Activated naive CD4-positive, alpha-beta T cell treated with anti-CD3 and anti-CD28 coated beads for 36 hours (primary cell): ENCODE measurements around the gene SPATA32. TPM values are rescaled to one million over a fixed set of nuclear protein-coding genes. Genes with fewer than 3 reads are reported as not detected.

Experiments used
- CTCF ChIA-PET: fragments of 350-600 bp; sonication (Branson Sonifier 250); formaldehyde crosslinking; loops from one replicate; lab custom pipeline; 2021; ENCODE audit warnings: antibody characterized with exemption; lab: Charles Lee
- DNase-seq: peaks from one replicate; pipeline ENCODE4 v3.0.0-alpha.2; 2020
- H3K27ac Mint-ChIP-seq: one replicate; pipeline ENCODE4 v1.8.0; 2021; ENCODE audit warnings: mild to moderate bottlenecking, mixed read lengths
- H3K27me3 Mint-ChIP-seq: one replicate; pipeline ENCODE4 v1.8.0; 2021; ENCODE audit warnings: low read depth, mixed read lengths
- H3K36me3 Mint-ChIP-seq: one replicate; pipeline ENCODE4 v1.8.0; 2021; ENCODE audit warnings: low read depth, mixed read lengths
- H3K4me1 Mint-ChIP-seq: one replicate; pipeline ENCODE4 v1.8.0; 2021; ENCODE audit warnings: low read depth, mixed read lengths
- H3K4me3 Mint-ChIP-seq: one replicate; pipeline ENCODE4 v1.8.0; 2021; ENCODE audit warnings: mild to moderate bottlenecking, moderate library complexity, mixed read lengths
- H3K9me3 Mint-ChIP-seq: one replicate; pipeline ENCODE4 v1.8.0; 2021; ENCODE audit warnings: mixed read lengths
- intact Hi-C: fragments of 100-400 bp; cut with micrococcal nuclease; formaldehyde crosslinking; loops from one replicate; pipeline ENCODE4 v1.15.1; 2023
- total RNA-seq, 2 experiments: library from RNA; stranded (reverse); gene quantifications; one replicate each; pipeline ENCODE4 v1.2.3, GENCODE V29; 2021

SPATA32 gene
- total RNA-seq, 2 experiments from 2014 or later: 0.12 TPM; not detected in 1

GRCh38 chr17:45292696-45293412, 31.0 kb upstream of the SPATA32 start:
- intact Hi-C loops: no loop called here
- no peaks in the 10 kb centered on the region for H3K27me3 Mint-ChIP-seq

GRCh38 chr17:45291171-45291805, 29.4 kb upstream of the SPATA32 start:
- intact Hi-C loops: no loop called here
- H3K36me3 Mint-ChIP-seq: peaks cover 24% of the 10 kb centered on the region

More at GRCh38 chr17:45292696-45293412, 31.0 kb upstream of the SPATA32 start:
- Mint-ChIP-seq H3K27ac (peak overlapping the region; percentile 68), H3K4me1 (peaks cover 50% of the 10 kb centered on the region), H3K9me3 (no peaks in the 10 kb centered on the region), H3K36me3 (peaks cover 23% of the 10 kb centered on the region), H3K4me3 (no peak overlapping the region)
- CTCF ChIA-PET: interaction anchor here (0.9 to 3.4 kb wide), 10 partner anchors 16 to 119 kb away, joined by 3 to 18 read pairs (median 4); partner anchors contain the start of gene MAP3K14
- DNase-seq: no peak

GRCh38 chr17:45290269-45290765, 28.4 kb upstream of the SPATA32 start:
- intact Hi-C loops: no loop called here
- no peak overlapping the region for H3K4me3 Mint-ChIP-seq
- H3K27me3 Mint-ChIP-seq: no peaks in the 10 kb centered on the region
- peaks cover 26% of the 10 kb centered on the region for H3K4me1 Mint-ChIP-seq
- CTCF ChIA-PET: no interaction called here
- H3K9me3 Mint-ChIP-seq: no peaks in the 10 kb centered on the region
- no peak for DNase-seq
- peak overlapping the region; percentile 73 for H3K27ac Mint-ChIP-seq
- H3K36me3 Mint-ChIP-seq: peaks cover 28% of the 10 kb centered on the region

More at GRCh38 chr17:45291171-45291805, 29.4 kb upstream of the SPATA32 start:
- Mint-ChIP-seq H3K4me3 (no peak overlapping the region), H3K27me3 (no peaks in the 10 kb centered on the region), H3K27ac (no peak overlapping the region), H3K4me1 (peaks cover 35% of the 10 kb centered on the region), H3K9me3 (no peaks in the 10 kb centered on the region)
- CTCF ChIA-PET: interaction anchor here (1.2 to 3.4 kb wide), 3 partner anchors 14 to 72 kb away, joined by 3 to 18 read pairs (median 6); no protein-coding TSS in a partner anchor
- DNase-seq: no peak

- Mint-ChIP-seq H3K9me3 (no peaks in the 10 kb centered on the region), H3K4me3 (no peak overlapping the region), H3K4me1 (peaks cover 24% of the 10 kb centered on the region), H3K27me3 (no peaks in the 10 kb centered on the region), H3K36me3 (peaks cover 35% of the 10 kb centered on the region), H3K27ac (peak overlapping the region; percentile 73)
- intact Hi-C loops: no loop called here
- DNase-seq: no peak
- CTCF ChIA-PET: interaction anchor here (1.7 kb wide), 1 partner anchor 96 kb away, joined by 5 read pairs; no protein-coding TSS in a partner anchor
Measured at GRCh38 chr17:45289301-45290268, 27.7 kb upstream of the SPATA32 start.

- peaks cover 20% of the 10 kb centered on the region for H3K4me1 Mint-ChIP-seq
- H3K27ac Mint-ChIP-seq: no peak overlapping the region
- no peaks in the 10 kb centered on the region for H3K27me3 Mint-ChIP-seq
- intact Hi-C loops: no loop called here
- H3K9me3 Mint-ChIP-seq: no peaks in the 10 kb centered on the region
- H3K4me3 Mint-ChIP-seq: no peak overlapping the region
- H3K36me3 Mint-ChIP-seq: peaks cover 42% of the 10 kb centered on the region
- DNase-seq: no peak
- CTCF ChIA-PET: interaction anchor here (1.7 kb wide), 1 partner anchor 97 kb away, joined by 5 read pairs; no protein-coding TSS in a partner anchor
Measured at GRCh38 chr17:45288825-45289224, 26.9 kb upstream of the SPATA32 start.

- peak overlapping the region; percentile 47 for H3K27ac Mint-ChIP-seq
- no peaks in the 10 kb centered on the region for H3K9me3 Mint-ChIP-seq
- intact Hi-C loops: no loop called here
- CTCF ChIA-PET: interaction anchor here (0.7 to 1.7 kb wide), 3 partner anchors 11 to 98 kb away, joined by 3 to 6 read pairs (median 5); no protein-coding TSS in a partner anchor
- no peaks in the 10 kb centered on the region for H3K27me3 Mint-ChIP-seq
- DNase-seq: no peak
- peaks cover 10% of the 10 kb centered on the region for H3K4me1 Mint-ChIP-seq
- peaks cover 45% of the 10 kb centered on the region for H3K36me3 Mint-ChIP-seq
- no peak overlapping the region for H3K4me3 Mint-ChIP-seq
Measured at GRCh38 chr17:45287526-45288500, 25.9 kb upstream of the SPATA32 start.

GRCh38 chr17:45286286-45286685, 24.4 kb upstream of the SPATA32 start:
- H3K9me3 Mint-ChIP-seq: no peaks in the 10 kb centered on the region
- H3K27ac Mint-ChIP-seq: no peak overlapping the region
- no peak overlapping the region for H3K4me3 Mint-ChIP-seq
- H3K27me3 Mint-ChIP-seq: no peaks in the 10 kb centered on the region
- peaks cover 4% of the 10 kb centered on the region for H3K4me1 Mint-ChIP-seq
- peaks cover 49% of the 10 kb centered on the region for H3K36me3 Mint-ChIP-seq
- intact Hi-C loops: no loop called here
- CTCF ChIA-PET: interaction anchor here (0.8 to 1.5 kb wide), 4 partner anchors 16 to 99 kb away, joined by 4 to 5 read pairs (median 4); no protein-coding TSS in a partner anchor
- DNase-seq: no peak

GRCh38 chr17:45284176-45285140, 22.6 kb upstream of the SPATA32 start:
- peak; percentile 59 for DNase-seq
- H3K36me3 Mint-ChIP-seq: peaks cover 48% of the 10 kb centered on the region
- CTCF ChIA-PET: interaction anchor here (0.5 to 2.4 kb wide), 7 partner anchors 18 to 131 kb away, joined by 3 to 12 read pairs (median 4); no protein-coding TSS in a partner anchor
- H3K4me3 Mint-ChIP-seq: no peak overlapping the region
- no peaks in the 10 kb centered on the region for H3K9me3 Mint-ChIP-seq
- H3K27ac Mint-ChIP-seq: peak overlapping the region; percentile 90
- intact Hi-C loops: loop anchor here (2.0 kb wide), 1 partner anchor 32 kb away; the partner anchor contains the start of gene MAP3K14
- H3K4me1 Mint-ChIP-seq: peaks cover 4% of the 10 kb centered on the region
- H3K27me3 Mint-ChIP-seq: no peaks in the 10 kb centered on the region

- peaks cover 45% of the 10 kb centered on the region for H3K36me3 Mint-ChIP-seq
- CTCF ChIA-PET: interaction anchor here (0.5 to 2.4 kb wide), 4 partner anchors 28 to 131 kb away, joined by 3 to 12 read pairs (median 6); no protein-coding TSS in a partner anchor
- DNase-seq: no peak
- H3K4me1 Mint-ChIP-seq: peaks cover 5% of the 10 kb centered on the region
- H3K9me3 Mint-ChIP-seq: no peaks in the 10 kb centered on the region
- H3K27me3 Mint-ChIP-seq: no peaks in the 10 kb centered on the region
- no peak overlapping the region for H3K4me3 Mint-ChIP-seq
- intact Hi-C loops: loop anchor here (2.0 kb wide), 1 partner anchor 33 kb away; the partner anchor contains the start of gene MAP3K14
- H3K27ac Mint-ChIP-seq: peak overlapping the region; percentile 90
Measured at GRCh38 chr17:45283711-45284110, 21.8 kb upstream of the SPATA32 start.
